OCI-LY7 (cell line): Measurements from ENCODE around the gene HEXIM2.

Experiments
- EZH2phosphoT487 ChIP-seq: fragments of 200-600 bp; sonication (generic); IDR thresholded peaks from 2 replicates; pipeline ENCODE4 v1.6.1; 2018; ENCODE audit warnings: low read depth, borderline replicate concordance, mild to moderate bottlenecking, mixed run types, antibody characterized with exemption, low read length, moderate library complexity, mixed read lengths
- TF ChIP-seq, protein P1 (sequence below): fragments of 200-600 bp; sonication (generic); conservative IDR thresholded peaks from 2 replicates; pipeline ENCODE4 v1.5.1; 2014; ENCODE audit warnings: mild to moderate bottlenecking, antibody characterized with exemption, low read length, moderate library complexity, mixed read lengths

- TF ChIP-seq, protein P1, sequence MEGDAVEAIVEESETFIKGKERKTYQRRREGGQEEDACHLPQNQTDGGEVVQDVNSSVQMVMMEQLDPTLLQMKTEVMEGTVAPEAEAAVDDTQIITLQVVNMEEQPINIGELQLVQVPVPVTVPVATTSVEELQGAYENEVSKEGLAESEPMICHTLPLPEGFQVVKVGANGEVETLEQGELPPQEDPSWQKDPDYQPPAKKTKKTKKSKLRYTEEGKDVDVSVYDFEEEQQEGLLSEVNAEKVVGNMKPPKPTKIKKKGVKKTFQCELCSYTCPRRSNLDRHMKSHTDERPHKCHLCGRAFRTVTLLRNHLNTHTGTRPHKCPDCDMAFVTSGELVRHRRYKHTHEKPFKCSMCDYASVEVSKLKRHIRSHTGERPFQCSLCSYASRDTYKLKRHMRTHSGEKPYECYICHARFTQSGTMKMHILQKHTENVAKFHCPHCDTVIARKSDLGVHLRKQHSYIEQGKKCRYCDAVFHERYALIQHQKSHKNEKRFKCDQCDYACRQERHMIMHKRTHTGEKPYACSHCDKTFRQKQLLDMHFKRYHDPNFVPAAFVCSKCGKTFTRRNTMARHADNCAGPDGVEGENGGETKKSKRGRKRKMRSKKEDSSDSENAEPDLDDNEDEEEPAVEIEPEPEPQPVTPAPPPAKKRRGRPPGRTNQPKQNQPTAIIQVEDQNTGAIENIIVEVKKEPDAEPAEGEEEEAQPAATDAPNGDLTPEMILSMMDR: no peak
- no peak for TF ChIP-seq EZH2phosphoT487
These were observed 9.3 kb downstream of the HEXIM2 start for GRCh38 chr17:45170931-45171337.
